Uterus (tissue), 2 donors: ENCODE data around the gene VANGL2.

Experiments used
- CTCF ChIP-seq, 4 experiments: fragments of 200-600 bp in 2 of 4; fragments of 450-650 bp in 2 of 4; sonication (generic) in 2 of 4; IDR thresholded peaks; one replicate each; pipeline ENCODE4 v1.5.1; 2016 to 2019; ENCODE audit warnings: antibody characterized with exemption in 4 of 4, mild to moderate bottlenecking in 2 of 4, moderate library complexity in 1 of 4
- POLR2A ChIP-seq, 2 donors: fragments of 450-650 bp; IDR thresholded peaks; one replicate each; pipeline ENCODE4 v1.6.1; 2016; ENCODE audit warnings: antibody characterized with exemption in 2 of 2, mild to moderate bottlenecking in 1 of 2, moderate library complexity in 1 of 2

DNA sequence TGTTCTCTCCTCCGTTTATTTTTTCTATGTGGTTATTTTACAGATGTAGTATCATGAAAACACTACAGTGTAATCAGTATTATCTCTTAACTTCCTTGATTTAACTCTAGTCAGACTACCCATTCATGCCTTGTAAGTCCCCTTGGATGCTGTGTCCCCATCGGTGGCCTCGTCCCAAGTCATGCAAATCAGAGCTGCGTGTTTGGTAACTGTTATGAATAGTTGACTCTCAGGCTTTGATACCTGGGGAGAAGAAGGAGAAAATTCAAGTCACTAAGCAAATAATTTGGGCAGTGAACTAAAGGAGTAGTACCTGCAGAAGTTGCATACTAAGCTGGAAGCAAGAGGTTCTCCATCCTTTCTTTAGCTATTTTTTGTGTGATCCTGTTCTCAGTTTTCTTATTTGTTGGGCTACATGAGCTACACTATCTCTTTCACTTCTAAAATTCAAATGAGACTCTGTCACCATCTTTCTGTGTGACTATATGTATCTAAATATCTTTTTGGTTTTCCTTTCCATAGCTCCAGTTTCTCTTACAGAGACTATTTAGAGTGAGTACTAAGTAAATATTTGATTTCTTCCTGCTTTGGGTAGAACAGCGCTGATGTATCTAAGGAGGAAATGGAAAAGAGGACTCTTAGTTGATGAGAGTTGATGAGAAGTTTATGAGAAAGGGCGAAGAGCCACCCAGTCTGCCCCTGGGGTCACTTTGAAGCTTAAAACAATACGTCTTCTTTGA lies 50.9 kb downstream of the VANGL2 start:
- TF ChIP-seq CTCF (IDR thresholded peaks at IDR 0.05): no peak
- TF ChIP-seq POLR2A (IDR thresholded peaks at IDR 0.05): no peak
